HEK293 (cell line): ENCODE data around the gene ENSA.

Experiments
- GLIS2 ChIP-seq: fragments of 450-650 bp; formaldehyde crosslinking; IDR thresholded peaks from 2 replicates; pipeline ENCODE4 v1.5.1; 2016; ENCODE audit warnings: missing biosample characterization, missing genetic modification characterization
- HOXA7 ChIP-seq: sonication (generic); formaldehyde crosslinking; IDR thresholded peaks from 2 replicates; pipeline ENCODE4 v1.8.1; 2022; ENCODE audit warnings: missing genetic modification reagents, borderline replicate concordance
- KLF1 ChIP-seq: fragments of 450-650 bp; formaldehyde crosslinking; IDR thresholded peaks from 2 replicates; pipeline ENCODE4 v1.5.1; 2016; ENCODE audit warnings: missing biosample characterization, missing genetic modification characterization
- KLF8 ChIP-seq: fragments of 450-650 bp; formaldehyde crosslinking; IDR thresholded peaks from 2 replicates; pipeline ENCODE4 v1.5.1; 2016; ENCODE audit warnings: missing biosample characterization, missing genetic modification characterization
- PATZ1 ChIP-seq: fragments of 450-650 bp; formaldehyde crosslinking; IDR thresholded peaks from 2 replicates; pipeline ENCODE4 v1.5.1; 2016; ENCODE audit warnings: missing biosample characterization, missing genetic modification characterization
- PRDM1 ChIP-seq: fragments of 450-650 bp; formaldehyde crosslinking; IDR thresholded peaks from 2 replicates; pipeline ENCODE4; 2016; ENCODE audit warnings: missing biosample characterization, missing genetic modification characterization
- PRDM6 ChIP-seq: fragments of 450-650 bp; formaldehyde crosslinking; IDR thresholded peaks from 2 replicates; pipeline ENCODE4 v1.5.1; 2017; ENCODE audit warnings: missing biosample characterization, missing genetic modification characterization
- REPIN1 ChIP-seq: fragments of 450-650 bp; formaldehyde crosslinking; IDR thresholded peaks from 2 replicates; pipeline ENCODE4 v1.5.1; 2017; ENCODE audit warnings: missing biosample characterization, missing genetic modification characterization, low read depth
- REST ChIP-seq: fragments of 450-650 bp; formaldehyde crosslinking; IDR thresholded peaks from 2 replicates; pipeline ENCODE4 v1.5.1; 2016; ENCODE audit warnings: missing biosample characterization, missing genetic modification characterization
- SCRT2 ChIP-seq: fragments of 450-650 bp; formaldehyde crosslinking; IDR thresholded peaks from 2 replicates; pipeline ENCODE4 v1.5.1; 2016; ENCODE audit warnings: missing biosample characterization, missing genetic modification characterization
- SP3 ChIP-seq: fragments of 450-650 bp; formaldehyde crosslinking; IDR thresholded peaks from 2 replicates; pipeline ENCODE4 v1.5.1; 2016; ENCODE audit warnings: missing biosample characterization, missing genetic modification characterization
- SP7 ChIP-seq: fragments of 450-650 bp; formaldehyde crosslinking; IDR thresholded peaks from 2 replicates; pipeline ENCODE4 v1.5.1; 2016; ENCODE audit warnings: missing biosample characterization, missing genetic modification characterization
- ZBTB21 ChIP-seq: fragments of 450-650 bp; formaldehyde crosslinking; IDR thresholded peaks from 2 replicates; pipeline ENCODE4 v1.5.1; 2017; ENCODE audit warnings: missing biosample characterization, missing genetic modification characterization
- ZNF266 ChIP-seq: fragments of 450-650 bp; formaldehyde crosslinking; IDR thresholded peaks from 2 replicates; pipeline ENCODE4 v1.5.1; 2016; ENCODE audit warnings: missing biosample characterization, missing genetic modification characterization, low read depth
- ZNF302 ChIP-seq: fragments of 450-650 bp; formaldehyde crosslinking; IDR thresholded peaks from 2 replicates; pipeline ENCODE4 v1.5.1; 2016; ENCODE audit warnings: missing biosample characterization, missing genetic modification characterization, low read depth
- ZNF394 ChIP-seq: fragments of 450-650 bp; formaldehyde crosslinking; IDR thresholded peaks from 2 replicates; pipeline ENCODE4 v1.5.1; 2016; ENCODE audit warnings: missing biosample characterization, missing genetic modification characterization, mild to moderate bottlenecking, moderate library complexity, borderline replicate concordance
- ZNF433 ChIP-seq: fragments of 450-650 bp; formaldehyde crosslinking; IDR thresholded peaks from 2 replicates; pipeline ENCODE4 v1.5.1; 2016; ENCODE audit warnings: missing biosample characterization, missing genetic modification characterization, low read depth
- ZNF48 ChIP-seq: fragments of 450-650 bp; formaldehyde crosslinking; IDR thresholded peaks from 2 replicates; pipeline ENCODE4 v1.5.1; 2016; ENCODE audit warnings: missing biosample characterization, missing genetic modification characterization
- ZNF521 ChIP-seq: fragments of 450-650 bp; formaldehyde crosslinking; IDR thresholded peaks from 2 replicates; pipeline ENCODE4 v1.5.1; 2017; ENCODE audit warnings: missing biosample characterization, mild to moderate bottlenecking, missing genetic modification characterization
- ZNF529 ChIP-seq: fragments of 450-650 bp; formaldehyde crosslinking; IDR thresholded peaks from 2 replicates; pipeline ENCODE4 v1.5.1; 2017; ENCODE audit warnings: missing genetic modification characterization, missing biosample characterization; ENCODE audit not compliant: insufficient replicate concordance
- ZNF561 ChIP-seq: fragments of 450-650 bp; IDR thresholded peaks from 2 replicates; pipeline ENCODE4 v1.5.1; 2018; ENCODE audit warnings: missing biosample characterization, missing genetic modification characterization, borderline replicate concordance
- ZNF596 ChIP-seq: fragments of 450-650 bp; IDR thresholded peaks from 2 replicates; pipeline ENCODE4 v1.5.0; 2018; ENCODE audit warnings: missing biosample characterization, mild to moderate bottlenecking, missing genetic modification characterization, moderate library complexity
- ZNF623 ChIP-seq: fragments of 450-650 bp; formaldehyde crosslinking; IDR thresholded peaks from 2 replicates; pipeline ENCODE4 v1.5.1; 2016; ENCODE audit warnings: missing biosample characterization, missing genetic modification characterization
- ZNF624 ChIP-seq: fragments of 450-650 bp; formaldehyde crosslinking; IDR thresholded peaks from 2 replicates; pipeline ENCODE4 v1.5.1; 2017; ENCODE audit warnings: missing biosample characterization, missing genetic modification characterization
- ZNF639 ChIP-seq: fragments of 450-650 bp; formaldehyde crosslinking; IDR thresholded peaks from 2 replicates; pipeline ENCODE4 v1.5.1; 2016; ENCODE audit warnings: missing biosample characterization, missing genetic modification characterization
- ZNF654 ChIP-seq: fragments of 450-650 bp; formaldehyde crosslinking; IDR thresholded peaks from 2 replicates; pipeline ENCODE4 v1.5.1; 2016; ENCODE audit warnings: low read depth, missing biosample characterization, missing genetic modification characterization
- ZNF658 ChIP-seq: fragments of 450-650 bp; formaldehyde crosslinking; IDR thresholded peaks from 2 replicates; pipeline ENCODE4; 2016; ENCODE audit warnings: missing biosample characterization, missing genetic modification characterization
- ZNF785 ChIP-seq: fragments of 450-650 bp; formaldehyde crosslinking; IDR thresholded peaks from 2 replicates; pipeline ENCODE4 v1.5.1; 2016; ENCODE audit warnings: missing biosample characterization, missing genetic modification characterization
- ZNF843 ChIP-seq: fragments of 450-650 bp; formaldehyde crosslinking; IDR thresholded peaks from 2 replicates; pipeline ENCODE4 v1.5.1; 2016; ENCODE audit warnings: missing biosample characterization, missing genetic modification characterization
- ZSCAN30 ChIP-seq: fragments of 450-650 bp; IDR thresholded peaks from 2 replicates; pipeline ENCODE4 v1.5.1; 2018; ENCODE audit warnings: missing biosample characterization, mild to moderate bottlenecking, missing genetic modification characterization, moderate library complexity
- ZSCAN4 ChIP-seq: fragments of 450-650 bp; formaldehyde crosslinking; IDR thresholded peaks from 2 replicates; pipeline ENCODE4 v1.5.1; 2017; ENCODE audit warnings: missing biosample characterization, missing genetic modification characterization

Gene ENSA

GRCh38 chr1:150578272-150579109 lies 50.9 kb downstream of the ENSA start (continued):
- TF ChIP-seq ZNF639 (tag by site-specific recombination), result peak; percentile 24; the same call in 1 of the 2 replicates
- no peak for TF ChIP-seq REST (tag by site-specific recombination)
- no peak for TF ChIP-seq ZNF521 (tag by site-specific recombination)
- no peak for TF ChIP-seq PRDM6 (tag by site-specific recombination)
- no peak for TF ChIP-seq ZNF561 (tag by site-specific recombination)
- TF ChIP-seq ZNF785 (tag by site-specific recombination), result no peak
- TF ChIP-seq ZNF394 (tag by site-specific recombination), result peak; percentile 8; the same call in 1 of the 2 replicates
- TF ChIP-seq KLF1 (tag by site-specific recombination), result peak; percentile 87
- 0 out of 2 replicates have a peak, but pooled peaks have one; percentile 34 for TF ChIP-seq ZBTB21 (tag by site-specific recombination)
- TF ChIP-seq ZNF266, result no peak
- TF ChIP-seq SP3 (tag by site-specific recombination), result no peak; the same call in none of the 2 replicates
- TF ChIP-seq ZSCAN4, result no peak
- TF ChIP-seq ZNF596, result no peak
- 0 out of 2 replicates have a peak, but pooled peaks have one; percentile 10 for TF ChIP-seq PATZ1
- TF ChIP-seq ZNF658, result no peak
- TF ChIP-seq SCRT2, result no peak
- no peak for TF ChIP-seq ZNF624 (tag by site-specific recombination)
- peak; percentile 34; the same call in 1 of the 2 replicates for TF ChIP-seq ZNF843 (tag by site-specific recombination)
- TF ChIP-seq GLIS2, result no peak
- TF ChIP-seq SP7 (tag by site-specific recombination), result peak; percentile 85
- no peak for TF ChIP-seq ZNF654 (tag by site-specific recombination)
- no peak for TF ChIP-seq REPIN1 (tag by site-specific recombination)
- TF ChIP-seq ZSCAN30, result no peak
- TF ChIP-seq ZNF623 (tag by site-specific recombination), result no peak
- no peak for TF ChIP-seq PRDM1
- TF ChIP-seq ZNF529, result no peak
- TF ChIP-seq ZNF302 (tag by site-specific recombination), result no peak
- peak; percentile 79 for TF ChIP-seq KLF8 (tag by site-specific recombination)
- TF ChIP-seq ZNF48 (tag by site-specific recombination), result no peak
- no peak for TF ChIP-seq ZNF433 (tag by site-specific recombination)
- TF ChIP-seq HOXA7, result no peak
